SK-N-SH (cell line): ENCODE results near the gene PTH2. TPM values are rescaled to one million over a fixed set of nuclear protein-coding genes. Genes with fewer than 3 reads are reported as not detected.

ENCODE experiments used
- CTCF ChIA-PET: fragments of 300-600, 350-600 bp; formaldehyde crosslinking; extraction: SDS; loops from one replicate; lab custom pipeline; 2021; lab: Yijun Ruan, JAX
- POLR2A ChIA-PET: fragments of 350-600 bp; sonication (Branson Sonifier 250); formaldehyde crosslinking; extraction: SDS; loops from one replicate; lab custom pipeline; 2020; ENCODE audit warnings: antibody characterized with exemption, inconsistent platforms; lab: Yijun Ruan, JAX
- DNase-seq: peaks from one replicate; pipeline ENCODE4 v3.0.0; 2012
- H2AFZ ChIP-seq: fragments of 200-600 bp; sonication (generic); 2 replicates; pipeline ENCODE4 v1.8.1; 2016; ENCODE audit warnings: antibody characterized with exemption, mild to moderate bottlenecking, low read depth
- H3F3A ChIP-seq: fragments of 200-600 bp; sonication (generic); replicated peaks from 2 replicates; pipeline ENCODE3; 2016; ENCODE audit warnings: antibody characterized with exemption, mild to moderate bottlenecking; ENCODE audit not compliant: insufficient read depth
- H3K27ac ChIP-seq, 2 experiments: fragments of 200-500 bp in 1 of 2; fragments of 200-600 bp in 1 of 2; sonication (Bioruptor generic) in 1 of 2; sonication (generic), shearing (Covaris generic) in 1 of 2; 2 replicates each; pipeline versions ENCODE4 v1.5.1 to v1.6.1; 2014 to 2016; ENCODE audit warnings: low read depth in 2 of 2, inconsistent platforms in 1 of 2, low read length in 1 of 2, mild to moderate bottlenecking in 1 of 2, mixed read lengths in 1 of 2
- H3K27me3 ChIP-seq: fragments of 200-600 bp; sonication (generic), shearing (Covaris generic); 2 replicates; pipeline ENCODE4 v1.6.1; 2016; ENCODE audit warnings: mixed run types; ENCODE audit not compliant: insufficient read depth
- H3K36me3 ChIP-seq, 2 experiments: fragments of 200-500 bp in 1 of 2; fragments of 200-600 bp in 1 of 2; sonication (Bioruptor generic) in 1 of 2; sonication (generic) in 1 of 2; replicated peaks in 1 of 2; 2 replicates each; pipeline versions ENCODE3 to v1.5.1; 2014 to 2016; ENCODE audit warnings: low read length in 1 of 2, mild to moderate bottlenecking in 1 of 2; ENCODE audit not compliant: insufficient read depth in 2 of 2, control insufficient read depth in 1 of 2
- H3K4me1 ChIP-seq, 2 experiments: fragments of 200-500 bp in 1 of 2; fragments of 200-600 bp in 1 of 2; sonication (Bioruptor generic) in 1 of 2; sonication (generic), shearing (Covaris generic) in 1 of 2; 2 replicates each; pipeline versions ENCODE4 v1.5.1 to v1.6.1; 2014 to 2016; ENCODE audit warnings: low read depth in 1 of 2, low read length in 1 of 2, mixed run types in 1 of 2; ENCODE audit not compliant: insufficient read depth in 2 of 2, control insufficient read depth in 1 of 2
- H3K4me2 ChIP-seq: fragments of 200-600 bp; sonication (generic), shearing (Covaris generic); 2 replicates; pipeline ENCODE4 v1.6.1; 2017; ENCODE audit warnings: mixed run types
- H3K4me3 ChIP-seq, 2 experiments: fragments of 200-500 bp in 1 of 2; fragments of 200-600 bp in 1 of 2; sonication (Bioruptor generic) in 1 of 2; sonication (generic), shearing (Covaris generic) in 1 of 2; 2 replicates each; pipeline versions ENCODE4 v1.5.1 to v1.8.1; 2014 to 2016; ENCODE audit warnings: low read depth in 2 of 2, inconsistent platforms in 1 of 2, low read length in 1 of 2, mild to moderate bottlenecking in 1 of 2, mixed read lengths in 1 of 2, moderate library complexity in 1 of 2
- H3K79me2 ChIP-seq: fragments of 200-600 bp; sonication (generic); 2 replicates; pipeline ENCODE4 v1.8.1; 2017; ENCODE audit warnings: mild to moderate bottlenecking; ENCODE audit not compliant: insufficient read depth
- H3K9ac ChIP-seq: fragments of 200-600 bp; sonication (generic); 2 replicates; pipeline ENCODE4 v1.6.1; 2017; ENCODE audit warnings: mixed run types
- H3K9me2 ChIP-seq: fragments of 200-600 bp; sonication (generic); 2 replicates; pipeline ENCODE4 v1.6.1; 2017; ENCODE audit warnings: mixed run types
- H3K9me3 ChIP-seq: fragments of 200-600 bp; sonication (generic); 2 replicates; pipeline ENCODE4 v1.6.1; 2017; ENCODE audit warnings: mixed run types, mild to moderate bottlenecking, moderate library complexity
- H4K20me1 ChIP-seq: fragments of 200-600 bp; sonication (generic); 2 replicates; pipeline ENCODE4 v1.6.1; 2017; ENCODE audit warnings: mild to moderate bottlenecking, mixed run types; ENCODE audit not compliant: insufficient read depth
- EP300 ChIP-seq, 2 experiments: IDR thresholded peaks; 2 replicates each; pipeline versions ENCODE4 v1.4.0 to v1.6.1; 2012; ENCODE audit warnings: borderline replicate concordance in 1 of 2, low read depth in 1 of 2, low read length in 1 of 2
- EZH2phosphoT487 ChIP-seq: fragments of 200-600 bp; sonication (generic); IDR thresholded peaks from 2 replicates; pipeline ENCODE4 v1.6.1; 2017; ENCODE audit warnings: low read depth, mixed run types, mild to moderate bottlenecking, antibody characterized with exemption, moderate library complexity, borderline replicate concordance
- FOSL2 ChIP-seq: IDR thresholded peaks from 2 replicates; pipeline ENCODE4 v1.4.0; 2012; ENCODE audit warnings: low read depth, mild to moderate bottlenecking, moderate library complexity, borderline replicate concordance
- FOXM1 ChIP-seq: IDR thresholded peaks from 2 replicates; pipeline ENCODE4 v1.4.0; 2012; ENCODE audit warnings: low read depth, mild to moderate bottlenecking
- GABPA ChIP-seq: IDR thresholded peaks from 2 replicates; pipeline ENCODE4 v1.4.0; 2012; ENCODE audit warnings: low read depth, mild to moderate bottlenecking
- GATA2 ChIP-seq: sonication (generic); formaldehyde crosslinking; IDR thresholded peaks from 2 replicates; pipeline ENCODE4 v1.5.0; 2020; ENCODE audit warnings: mild to moderate bottlenecking, missing genetic modification reagents
- MXI1 ChIP-seq: IDR thresholded peaks from 2 replicates; pipeline ENCODE4 v1.6.1; 2012; ENCODE audit warnings: mild to moderate bottlenecking, low read depth, low read length, improper control_type of control experiment
- RFX5 ChIP-seq: IDR thresholded peaks from 2 replicates; pipeline ENCODE4 v1.6.1; 2012; ENCODE audit warnings: mild to moderate bottlenecking, improper control_type of control experiment, low read length
- SIN3A ChIP-seq: IDR thresholded peaks from 2 replicates; pipeline ENCODE4 v1.6.1; 2012; ENCODE audit warnings: low read depth, mild to moderate bottlenecking, low read length, moderate library complexity, borderline replicate concordance
- TAF1 ChIP-seq: IDR thresholded peaks from 2 replicates; pipeline ENCODE4 v1.6.1; 2012; ENCODE audit warnings: low read depth, mild to moderate bottlenecking, low read length, moderate library complexity, borderline replicate concordance
- TCF12 ChIP-seq: IDR thresholded peaks from 2 replicates; pipeline ENCODE4 v1.4.0; 2012
- TEAD4 ChIP-seq: IDR thresholded peaks from 2 replicates; pipeline ENCODE4 v1.4.0; 2012; ENCODE audit warnings: mild to moderate bottlenecking, borderline replicate concordance; ENCODE audit not compliant: insufficient read depth
- WGBS: methylation state at CpG from one replicate; pipeline ENCODE4 v1.1.6; 2017; ENCODE audit warnings: low lambda C conversion rate; 5-methylcytosine and 5-hydroxymethylcytosine counted together
- polyA plus RNA-seq, 3 experiments: library from polyadenylated mRNA; depleted of rRNA; stranded (reverse); fragments of >200 nt; gene quantifications; 2 replicates each; pipeline ENCODE4 v1.2.3, GENCODE V29; 2012
- TF ChIP-seq, protein P1 (sequence below): IDR thresholded peaks from 2 replicates; pipeline ENCODE4 v1.4.0; 2012; ENCODE audit warnings: low read depth
- TF ChIP-seq, protein P2 (sequence below): IDR thresholded peaks from 2 replicates; pipeline ENCODE4 v1.4.0; 2012; ENCODE audit warnings: low read depth, borderline replicate concordance
- TF ChIP-seq, protein P3 (sequence below): fragments of 150-350 bp; IDR thresholded peaks from 2 replicates; pipeline ENCODE4 v1.6.1; 2017; ENCODE audit warnings: antibody characterized with exemption, low read length, low read depth, borderline replicate concordance
- TF ChIP-seq, protein P4 (sequence below): IDR thresholded peaks from 2 replicates; pipeline ENCODE4 v1.4.0; 2012; ENCODE audit warnings: low read depth, borderline replicate concordance
- TF ChIP-seq, protein P5 (sequence below): fragments of 150-350 bp; IDR thresholded peaks from 2 replicates; pipeline ENCODE4 v1.6.1; 2016; ENCODE audit warnings: mild to moderate bottlenecking, low read depth, low read length

Gene PTH2
- polyA plus RNA-seq, 1 of the 3 experiments (the other 2 are of a cell fraction), result not detected

- DNase-seq, result no peak
- H4K20me1 ChIP-seq, result no peaks in the 10 kb centered on the region
- peaks cover 14% of the 10 kb centered on the region for H3F3A ChIP-seq
- H3K27me3 ChIP-seq, result peaks cover 81% of the 10 kb centered on the region
- ChIA-PET POLR2A (no interaction called here), CTCF (interaction anchor here (1.8 to 11.2 kb wide), 3 partner anchors 16 to 213 kb away, joined by 3 to 149 read pairs (median 5); partner anchors contain the start of genes KASH5 and PTH2)
- H3K4me3 ChIP-seq, result no peak overlapping the region
- H3K27ac ChIP-seq, result no peak overlapping the region
- no peaks in the 10 kb centered on the region for H3K9me3 ChIP-seq
- H3K9ac ChIP-seq, result no peak overlapping the region
- TF ChIP-seq MXI1, result no peak
- no peak for TF ChIP-seq FOSL2
- TF ChIP-seq, protein P1, sequence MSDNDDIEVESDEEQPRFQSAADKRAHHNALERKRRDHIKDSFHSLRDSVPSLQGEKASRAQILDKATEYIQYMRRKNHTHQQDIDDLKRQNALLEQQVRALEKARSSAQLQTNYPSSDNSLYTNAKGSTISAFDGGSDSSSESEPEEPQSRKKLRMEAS, result no peak
- TF ChIP-seq GABPA, result no peak
- no peak for TF ChIP-seq TEAD4
- no peak for TF ChIP-seq EP300 (IDR thresholded peaks at IDR 0.05; ENCODE audit: borderline replicate concordance in 1 of 2, low read depth in 1 of 2, low read length in 1 of 2)
- TF ChIP-seq TAF1, result no peak
- no peak for TF ChIP-seq GATA2
- TF ChIP-seq, protein P2, sequence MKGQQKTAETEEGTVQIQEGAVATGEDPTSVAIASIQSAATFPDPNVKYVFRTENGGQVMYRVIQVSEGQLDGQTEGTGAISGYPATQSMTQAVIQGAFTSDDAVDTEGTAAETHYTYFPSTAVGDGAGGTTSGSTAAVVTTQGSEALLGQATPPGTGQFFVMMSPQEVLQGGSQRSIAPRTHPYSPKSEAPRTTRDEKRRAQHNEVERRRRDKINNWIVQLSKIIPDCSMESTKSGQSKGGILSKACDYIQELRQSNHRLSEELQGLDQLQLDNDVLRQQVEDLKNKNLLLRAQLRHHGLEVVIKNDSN, result no peak
- TF ChIP-seq TCF12, result no peak
- TF ChIP-seq, protein P3, sequence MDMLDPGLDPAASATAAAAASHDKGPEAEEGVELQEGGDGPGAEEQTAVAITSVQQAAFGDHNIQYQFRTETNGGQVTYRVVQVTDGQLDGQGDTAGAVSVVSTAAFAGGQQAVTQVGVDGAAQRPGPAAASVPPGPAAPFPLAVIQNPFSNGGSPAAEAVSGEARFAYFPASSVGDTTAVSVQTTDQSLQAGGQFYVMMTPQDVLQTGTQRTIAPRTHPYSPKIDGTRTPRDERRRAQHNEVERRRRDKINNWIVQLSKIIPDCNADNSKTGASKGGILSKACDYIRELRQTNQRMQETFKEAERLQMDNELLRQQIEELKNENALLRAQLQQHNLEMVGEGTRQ, result no peak
- no peak for TF ChIP-seq FOXM1
- WGBS, result 11% methylated on average over 6 of the region's 6 CpGs
- no peaks in the 10 kb centered on the region for H3K79me2 ChIP-seq
- no peaks in the 10 kb centered on the region for H3K36me3 ChIP-seq
- no peak overlapping the region for H2AFZ ChIP-seq
- peaks cover 0 to 30% of the 10 kb centered on the region in 2 experiments; a peak in 1 of 4 replicates for H3K4me1 ChIP-seq
- no peak overlapping the region for H3K4me2 ChIP-seq
- no peaks in the 10 kb centered on the region for H3K9me2 ChIP-seq
Measured at GRCh38 chr19:49438261-49438660, 15.0 kb upstream of the PTH2 start.

GRCh38 chr19:49437231-49437630 is 14.0 kb upstream of the PTH2 start:
- WGBS, result 2% methylated on average over 8 of the region's 8 CpGs
- DNase-seq, result peak; percentile 69
- Histone ChIP-seq H3K4me3 (no peak overlapping the region), H4K20me1 (no peaks in the 10 kb centered on the region), H3K4me2 (no peak overlapping the region), H3F3A (peaks cover 14% of the 10 kb centered on the region), H3K4me1 (peaks cover 0 to 28% of the 10 kb centered on the region in 2 experiments; a peak in 1 of 4 replicates), H2AFZ (no peak overlapping the region), H3K27me3 (peaks cover 91% of the 10 kb centered on the region), H3K9me2 (no peaks in the 10 kb centered on the region), H3K27ac (no peak overlapping the region), H3K9me3 (no peaks in the 10 kb centered on the region), H3K9ac (no peak overlapping the region), H3K79me2 (no peaks in the 10 kb centered on the region), H3K36me3 (no peaks in the 10 kb centered on the region)
- TF ChIP-seq SIN3A (no peak), RFX5 (no peak), EZH2phosphoT487 (no peak), GATA2 (no peak)
- TF ChIP-seq, protein P4, sequence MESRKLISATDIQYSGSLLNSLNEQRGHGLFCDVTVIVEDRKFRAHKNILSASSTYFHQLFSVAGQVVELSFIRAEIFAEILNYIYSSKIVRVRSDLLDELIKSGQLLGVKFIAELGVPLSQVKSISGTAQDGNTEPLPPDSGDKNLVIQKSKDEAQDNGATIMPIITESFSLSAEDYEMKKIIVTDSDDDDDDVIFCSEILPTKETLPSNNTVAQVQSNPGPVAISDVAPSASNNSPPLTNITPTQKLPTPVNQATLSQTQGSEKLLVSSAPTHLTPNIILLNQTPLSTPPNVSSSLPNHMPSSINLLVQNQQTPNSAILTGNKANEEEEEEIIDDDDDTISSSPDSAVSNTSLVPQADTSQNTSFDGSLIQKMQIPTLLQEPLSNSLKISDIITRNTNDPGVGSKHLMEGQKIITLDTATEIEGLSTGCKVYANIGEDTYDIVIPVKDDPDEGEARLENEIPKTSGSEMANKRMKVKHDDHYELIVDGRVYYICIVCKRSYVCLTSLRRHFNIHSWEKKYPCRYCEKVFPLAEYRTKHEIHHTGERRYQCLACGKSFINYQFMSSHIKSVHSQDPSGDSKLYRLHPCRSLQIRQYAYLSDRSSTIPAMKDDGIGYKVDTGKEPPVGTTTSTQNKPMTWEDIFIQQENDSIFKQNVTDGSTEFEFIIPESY, result no peak
- TF ChIP-seq, protein P5, sequence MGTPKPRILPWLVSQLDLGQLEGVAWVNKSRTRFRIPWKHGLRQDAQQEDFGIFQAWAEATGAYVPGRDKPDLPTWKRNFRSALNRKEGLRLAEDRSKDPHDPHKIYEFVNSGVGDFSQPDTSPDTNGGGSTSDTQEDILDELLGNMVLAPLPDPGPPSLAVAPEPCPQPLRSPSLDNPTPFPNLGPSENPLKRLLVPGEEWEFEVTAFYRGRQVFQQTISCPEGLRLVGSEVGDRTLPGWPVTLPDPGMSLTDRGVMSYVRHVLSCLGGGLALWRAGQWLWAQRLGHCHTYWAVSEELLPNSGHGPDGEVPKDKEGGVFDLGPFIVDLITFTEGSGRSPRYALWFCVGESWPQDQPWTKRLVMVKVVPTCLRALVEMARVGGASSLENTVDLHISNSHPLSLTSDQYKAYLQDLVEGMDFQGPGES, result no peak
- POLR2A ChIA-PET, result no interaction called here
- CTCF ChIA-PET, result interaction anchor here (1.5 to 3.5 kb wide), 3 partner anchors 10 to 46 kb away, joined by 3 to 36 read pairs (median 6); no protein-coding TSS in a partner anchor
